ENCODE results near the gene KCNK6.

GRCh38 chr19:38277549-38277948, 42.1 kb upstream of the KCNK6 start:
- TF ChIP-seq CTCF (IDR thresholded peaks at IDR 0.05) (no peak), POLR2A (IDR thresholded peaks at IDR 0.05) (no peak)

Measured in body of pancreas (tissue), 4 donors.